Body of pancreas (tissue), 4 donors: Measurements from ENCODE around the gene LDLRAD2. TPM values are rescaled to one million over a fixed set of nuclear protein-coding genes. Genes with fewer than 3 reads are reported as not detected.
A peak's percentile ranks its signal among the peaks of the same experiment; 100 is the strongest.
"Not testable (repeated sequence)": the region's sequence is repeated elsewhere in the genome, so short reads cannot be mapped to it uniquely, and the experiment has no call there.

Source experiments
- ATAC-seq: fragments of 150-250 bp; one replicate; pipeline ENCODE4 v1.9.1; 2016
- DNase-seq, 4 donors: peaks; one replicate each; pipeline ENCODE4 v3.0.0-alpha.2; 2019
- H3K27ac ChIP-seq, 4 donors: fragments of 200-600 bp; sonication (generic); 1 replicate in 3 of 4; 2 replicates in 1 of 4; pipeline versions ENCODE4 v1.5.1 to v1.6.1; 2016 to 2019; ENCODE audit warnings: mild to moderate bottlenecking in 1 of 4, mixed read lengths in 1 of 4, moderate library complexity in 1 of 4
- H3K27me3 ChIP-seq, 2 donors: fragments of 200-600 bp; sonication (generic); one replicate each; pipeline ENCODE4 v1.6.0; 2016; ENCODE audit warnings: mild to moderate bottlenecking in 1 of 2
- H3K36me3 ChIP-seq, 2 donors: fragments of 200-600 bp; sonication (generic); replicated peaks in 1 of 2; 2 replicates each; pipeline ENCODE4 v1.5.1; 2016; ENCODE audit warnings: low read depth in 2 of 2; ENCODE audit not compliant: insufficient read depth in 1 of 2
- H3K4me1 ChIP-seq: fragments of 200-600 bp; sonication (generic); one replicate; pipeline ENCODE4 v1.6.0; 2016
- H3K4me3 ChIP-seq, 2 donors: fragments of 200-600 bp; sonication (generic); 1 replicate in 1 of 2; 2 replicates in 1 of 2; pipeline ENCODE4 v1.5.1; 2016 to 2019
- H3K9me3 ChIP-seq, 3 donors: fragments of 200-600 bp; sonication (generic); 1 replicate in 2 of 3; 2 replicates in 1 of 3; pipeline ENCODE4 v1.5.1; 2016
- POLR2A ChIP-seq, 3 donors: fragments of 450-650 bp; IDR thresholded peaks; one replicate each; pipeline ENCODE4 v1.6.1; 2016; ENCODE audit warnings: antibody characterized with exemption in 3 of 3, mild to moderate bottlenecking in 2 of 3
- WGBS, 2 donors: methylation state at CpG; one replicate each; pipeline ENCODE4 v1.1.5; 2017; 5-methylcytosine and 5-hydroxymethylcytosine counted together
- intact Hi-C: fragments of 100-400 bp; cut with DNase I; formaldehyde crosslinking; loops from one replicate; pipeline ENCODE4 v1.15.1; 2023
- total RNA-seq, 2 donors: library from RNA; depleted of rRNA; stranded (reverse); fragments of >200 nt; gene quantifications; one replicate each; pipeline ENCODE4 v1.1.0, GENCODE V29; 2016
- TF ChIP-seq, protein P1 (sequence below), 7 experiments: fragments of 450-650 bp in 4 of 7; fragments of 200-600 bp in 3 of 7; sonication (generic) in 3 of 7; IDR thresholded peaks; one replicate each; pipeline ENCODE4 v1.5.1; 2016 to 2019; ENCODE audit warnings: antibody characterized with exemption in 7 of 7

The LDLRAD2 gene
- total RNA-seq, 2 donors from 2014 or later, result 2.3 TPM; not detected in 1

DNA sequence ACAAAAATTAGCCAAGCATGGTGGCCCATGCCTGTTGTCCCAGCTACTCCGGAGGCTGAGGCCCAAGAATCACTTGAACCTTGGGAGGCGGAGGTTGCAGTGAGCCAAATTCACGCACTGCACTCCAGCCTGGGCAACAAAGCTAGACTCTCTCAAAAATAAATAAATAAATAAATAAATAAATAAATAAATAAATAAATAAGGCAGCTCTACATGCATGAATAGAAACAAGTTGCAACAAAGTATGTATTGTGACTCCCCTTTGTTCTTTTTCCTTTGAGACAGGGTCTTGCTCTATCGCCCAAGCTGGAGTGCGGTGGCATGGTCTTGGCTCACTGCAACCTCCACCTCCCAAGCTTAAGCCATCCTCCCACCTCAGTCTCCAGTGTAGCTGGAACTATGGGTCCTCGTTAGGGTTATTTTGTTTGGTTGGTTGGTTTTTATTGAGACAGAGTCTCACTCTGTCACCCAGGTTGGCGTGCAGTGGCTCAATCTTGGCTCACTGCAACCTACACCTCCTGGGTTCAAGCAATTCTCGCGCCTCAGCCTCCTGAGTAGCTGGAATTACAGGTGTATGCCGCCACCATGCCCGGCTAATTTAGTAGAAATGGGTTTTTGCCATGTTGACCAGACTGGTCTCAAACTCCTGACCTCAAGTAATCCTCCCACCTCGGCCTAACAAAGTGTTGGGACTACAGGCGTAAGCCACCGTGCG, 37.1 kb upstream of the LDLRAD2 start:
- H3K4me3 ChIP-seq, result no peak overlapping the region
- intact Hi-C loops, result no loop called here
- TF ChIP-seq POLR2A (IDR thresholded peaks at IDR 0.05), result no peak
- TF ChIP-seq, protein P1, sequence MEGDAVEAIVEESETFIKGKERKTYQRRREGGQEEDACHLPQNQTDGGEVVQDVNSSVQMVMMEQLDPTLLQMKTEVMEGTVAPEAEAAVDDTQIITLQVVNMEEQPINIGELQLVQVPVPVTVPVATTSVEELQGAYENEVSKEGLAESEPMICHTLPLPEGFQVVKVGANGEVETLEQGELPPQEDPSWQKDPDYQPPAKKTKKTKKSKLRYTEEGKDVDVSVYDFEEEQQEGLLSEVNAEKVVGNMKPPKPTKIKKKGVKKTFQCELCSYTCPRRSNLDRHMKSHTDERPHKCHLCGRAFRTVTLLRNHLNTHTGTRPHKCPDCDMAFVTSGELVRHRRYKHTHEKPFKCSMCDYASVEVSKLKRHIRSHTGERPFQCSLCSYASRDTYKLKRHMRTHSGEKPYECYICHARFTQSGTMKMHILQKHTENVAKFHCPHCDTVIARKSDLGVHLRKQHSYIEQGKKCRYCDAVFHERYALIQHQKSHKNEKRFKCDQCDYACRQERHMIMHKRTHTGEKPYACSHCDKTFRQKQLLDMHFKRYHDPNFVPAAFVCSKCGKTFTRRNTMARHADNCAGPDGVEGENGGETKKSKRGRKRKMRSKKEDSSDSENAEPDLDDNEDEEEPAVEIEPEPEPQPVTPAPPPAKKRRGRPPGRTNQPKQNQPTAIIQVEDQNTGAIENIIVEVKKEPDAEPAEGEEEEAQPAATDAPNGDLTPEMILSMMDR (IDR thresholded peaks at IDR 0.05), result no peak
- no peaks in the 10 kb centered on the region for H3K27me3 ChIP-seq
- H3K27ac ChIP-seq, result peak overlapping the region in 1 of 4 donors; percentile 6
- 93 to 94% methylated on average over 7 to 15 of the region's 15 CpGs for WGBS, 2 donors
- H3K9me3 ChIP-seq, result no peaks in the 10 kb centered on the region
- ATAC-seq (no peak), DNase-seq (no peak)
- no peaks in the 10 kb centered on the region for H3K36me3 ChIP-seq
- peaks cover 5% of the 10 kb centered on the region for H3K4me1 ChIP-seq

DNA sequence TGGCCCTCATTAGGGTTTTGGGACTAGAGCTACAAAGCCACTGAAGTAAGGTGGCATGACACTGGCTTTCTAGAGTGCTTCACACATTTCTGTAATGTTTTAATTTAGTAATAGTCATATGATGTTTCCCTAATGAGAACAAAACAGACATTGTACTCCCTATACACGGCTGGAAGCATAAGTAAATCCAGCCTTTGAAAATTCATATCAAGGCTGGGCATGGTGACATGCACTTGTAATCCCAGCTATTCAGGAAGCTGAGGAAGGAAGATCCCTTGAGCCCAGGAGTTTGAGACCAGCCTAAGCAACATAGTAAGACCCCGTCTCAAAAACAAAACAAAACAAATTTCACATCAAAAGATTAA, 36.5 kb upstream of the LDLRAD2 start:
- H3K4me3 ChIP-seq, result no peak overlapping the region
- 47 to 60% methylated on average over 2 of the region's 2 CpGs for WGBS, 2 donors
- ATAC-seq, result no peak
- no peaks in the 10 kb centered on the region for H3K36me3 ChIP-seq
- peaks cover 5% of the 10 kb centered on the region for H3K4me1 ChIP-seq
- H3K27me3 ChIP-seq, result no peaks in the 10 kb centered on the region
- intact Hi-C loops, result no loop called here
- DNase-seq, result no peak
- no peaks in the 10 kb centered on the region for H3K9me3 ChIP-seq
- TF ChIP-seq, protein P1 (IDR thresholded peaks at IDR 0.05), result no peak
- no peak for TF ChIP-seq POLR2A (IDR thresholded peaks at IDR 0.05)
- peak overlapping the region in 1 of 4 donors; percentile 6 for H3K27ac ChIP-seq

DNA sequence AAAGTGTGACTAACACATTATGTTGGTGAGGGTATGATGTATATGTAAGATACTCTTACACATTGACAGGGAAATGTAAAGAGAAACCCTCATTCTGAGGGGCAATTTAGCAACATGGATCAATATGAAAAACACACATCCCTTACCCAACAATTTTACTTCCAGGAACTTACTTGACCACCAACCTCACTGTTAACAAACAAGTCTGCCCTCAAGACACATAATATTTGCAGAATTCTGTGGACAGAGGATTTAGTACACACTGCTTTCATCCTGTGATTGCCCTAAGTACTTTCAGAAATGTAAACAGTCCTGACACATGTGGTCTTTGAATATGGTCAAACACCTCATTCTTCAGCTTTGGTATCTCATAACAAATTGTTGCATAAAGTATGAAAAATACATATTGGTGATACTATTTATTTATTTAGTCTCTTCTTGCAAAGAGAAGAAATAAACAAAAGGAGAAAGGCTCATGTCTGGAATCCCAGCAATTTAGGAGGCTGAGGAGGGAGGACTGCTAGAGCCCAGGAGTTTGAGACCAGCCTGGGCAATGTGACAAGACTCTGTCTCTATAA, 36.0 kb upstream of the LDLRAD2 start:
- Histone ChIP-seq H3K9me3 (no peaks in the 10 kb centered on the region), H3K4me3 (no peak overlapping the region), H3K27me3 (no peaks in the 10 kb centered on the region), H3K36me3 (no peaks in the 10 kb centered on the region), H3K4me1 (peaks cover 5% of the 10 kb centered on the region), H3K27ac (peak overlapping the region in 1 of 4 donors; percentile 6)
- no peak for TF ChIP-seq POLR2A (IDR thresholded peaks at IDR 0.05)
- TF ChIP-seq, protein P1 (IDR thresholded peaks at IDR 0.05), result no peak
- ATAC-seq, result no peak
- no peak for DNase-seq
- intact Hi-C loops, result no loop called here

DNA sequence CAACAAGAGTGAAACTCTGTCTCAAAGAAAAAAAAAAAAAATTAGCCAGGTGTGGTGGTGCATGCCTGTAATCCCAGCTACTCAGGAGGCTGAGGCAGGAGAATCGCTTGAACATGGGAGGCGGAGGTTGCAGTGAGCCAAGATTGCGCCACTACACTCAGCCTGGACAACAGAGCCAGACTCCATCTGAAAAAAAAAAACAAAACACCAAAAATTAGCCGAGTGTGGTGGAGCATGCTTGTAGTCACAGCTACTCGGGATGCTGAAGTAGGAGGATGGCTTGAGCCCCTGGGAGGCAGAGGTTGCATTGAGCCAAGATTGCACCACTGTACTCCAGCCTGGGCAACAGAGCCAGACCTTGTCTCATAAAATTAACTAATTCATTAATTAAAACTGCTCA, 35.1 kb upstream of the LDLRAD2 start:
- H3K36me3 ChIP-seq, DNase-seq, H3K27ac ChIP-seq, ATAC-seq, H3K27me3 ChIP-seq, H3K4me3 ChIP-seq, H3K9me3 ChIP-seq, intact Hi-C loops: not testable (repeated sequence)
- 69 to 79% methylated on average over 5 of the region's 5 CpGs for WGBS, 2 donors
- peaks cover 12% of the 10 kb centered on the region for H3K4me1 ChIP-seq

DNA sequence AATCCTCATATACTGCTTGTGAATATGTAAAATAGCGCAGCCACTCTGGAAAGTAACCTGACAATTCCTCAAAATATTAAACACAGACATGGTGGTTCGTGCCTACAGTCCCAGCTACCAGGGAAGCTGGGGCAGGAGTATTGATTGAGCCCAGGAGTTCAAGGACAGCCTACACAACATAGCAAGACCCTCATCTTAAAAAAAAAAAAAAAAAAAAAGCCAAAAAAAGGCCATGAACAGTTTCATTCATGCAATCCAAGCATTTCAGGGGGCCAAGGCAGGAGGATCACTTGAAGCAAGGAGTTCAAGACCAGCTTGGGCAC, 33.7 kb upstream of the LDLRAD2 start:
- ATAC-seq (no peak), DNase-seq (no peak)
- H3K36me3 ChIP-seq, result no peaks in the 10 kb centered on the region
- H3K27me3 ChIP-seq, result no peaks in the 10 kb centered on the region
- H3K9me3 ChIP-seq, result no peaks in the 10 kb centered on the region
- H3K4me1 ChIP-seq, result peaks cover 12% of the 10 kb centered on the region
- intact Hi-C loops, result no loop called here
- no peak overlapping the region for H3K4me3 ChIP-seq
- 77 to 88% methylated on average over 2 of the region's 2 CpGs for WGBS, 2 donors
- no peak for TF ChIP-seq POLR2A (IDR thresholded peaks at IDR 0.05)
- TF ChIP-seq, protein P1 (IDR thresholded peaks at IDR 0.05), result no peak
- H3K27ac ChIP-seq, result no peak overlapping the region
